CD4-positive, alpha-beta T cell treated with Interleukin-4 for 1 hour (primary cell): ENCODE results near the gene PKP1.

Experiments
- DNase-seq, 2 donors: peaks; one replicate each; pipeline ENCODE4 v3.0.0-alpha.2; 2020 to 2022

The PKP1 gene

DNA sequence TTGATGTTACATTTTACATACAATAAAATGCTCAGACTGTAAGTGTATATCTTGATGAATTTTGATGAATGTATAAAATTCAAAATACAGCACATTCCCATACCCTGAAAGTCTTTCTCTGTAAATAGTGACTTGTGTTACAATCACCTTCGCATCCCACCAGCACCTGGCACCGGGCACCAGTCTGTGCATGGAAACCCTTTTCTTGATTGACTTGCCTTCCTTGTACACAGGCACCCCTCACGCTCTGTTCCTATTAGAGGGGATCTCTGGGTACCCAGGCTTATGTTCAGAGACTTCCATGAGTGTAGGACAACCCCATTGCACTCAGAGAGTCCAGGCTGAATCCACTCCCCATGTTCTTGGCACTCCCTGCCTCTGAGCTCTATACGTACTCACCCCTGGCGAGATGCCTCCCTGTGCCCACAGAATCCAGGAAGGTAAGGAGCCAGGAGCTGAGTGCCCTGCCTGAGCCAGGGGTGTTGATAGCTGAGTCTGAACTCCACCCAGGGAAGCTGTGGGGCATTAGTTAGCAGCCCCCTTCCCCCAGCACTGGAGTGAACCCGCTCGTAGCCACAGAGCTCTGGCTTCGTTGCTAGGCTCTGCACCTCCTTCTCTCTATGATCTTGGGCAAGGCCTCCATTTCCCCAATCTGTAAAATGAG is 22.5 kb upstream of the PKP1 start:
- no peak for DNase-seq

DNA sequence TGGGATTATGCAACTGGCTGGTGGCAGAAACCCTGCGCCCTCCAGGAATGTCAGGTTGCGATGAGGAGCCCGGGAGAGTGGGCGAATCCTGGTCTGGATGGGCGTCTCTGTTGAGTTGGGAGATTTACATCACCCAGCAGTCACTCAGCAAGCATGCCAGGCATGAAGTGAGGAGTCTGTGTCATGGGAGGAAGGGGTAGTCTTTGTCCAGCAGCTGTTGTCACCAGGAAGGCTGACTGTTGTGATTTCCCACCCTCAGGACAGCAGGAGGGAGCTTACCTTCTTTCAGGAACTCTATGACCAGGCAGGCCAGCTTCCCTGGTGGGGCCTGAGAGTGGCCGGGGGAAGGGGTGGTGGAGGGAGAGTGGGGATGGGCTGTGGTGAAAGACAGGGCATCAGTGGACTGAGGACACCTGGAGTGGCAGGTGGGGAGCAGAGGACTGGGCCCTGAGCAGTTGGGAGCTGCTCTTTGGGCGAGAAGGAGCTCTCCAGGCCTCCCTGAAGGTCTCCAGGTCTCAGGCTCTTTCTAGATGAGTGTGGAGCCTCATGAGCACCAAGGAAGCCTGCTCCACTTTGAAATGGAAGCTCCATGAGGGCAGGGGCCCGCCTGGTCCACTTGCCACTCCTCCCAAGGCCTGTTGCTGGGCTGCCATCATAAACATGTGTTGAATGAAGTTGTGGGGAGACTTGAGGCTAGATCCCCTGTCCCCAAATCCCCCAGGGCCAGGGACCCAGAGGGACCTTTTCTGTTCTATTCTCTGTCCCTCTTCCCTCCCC is 21.3 kb upstream of the PKP1 start:
- DNase-seq = no peak

DNA sequence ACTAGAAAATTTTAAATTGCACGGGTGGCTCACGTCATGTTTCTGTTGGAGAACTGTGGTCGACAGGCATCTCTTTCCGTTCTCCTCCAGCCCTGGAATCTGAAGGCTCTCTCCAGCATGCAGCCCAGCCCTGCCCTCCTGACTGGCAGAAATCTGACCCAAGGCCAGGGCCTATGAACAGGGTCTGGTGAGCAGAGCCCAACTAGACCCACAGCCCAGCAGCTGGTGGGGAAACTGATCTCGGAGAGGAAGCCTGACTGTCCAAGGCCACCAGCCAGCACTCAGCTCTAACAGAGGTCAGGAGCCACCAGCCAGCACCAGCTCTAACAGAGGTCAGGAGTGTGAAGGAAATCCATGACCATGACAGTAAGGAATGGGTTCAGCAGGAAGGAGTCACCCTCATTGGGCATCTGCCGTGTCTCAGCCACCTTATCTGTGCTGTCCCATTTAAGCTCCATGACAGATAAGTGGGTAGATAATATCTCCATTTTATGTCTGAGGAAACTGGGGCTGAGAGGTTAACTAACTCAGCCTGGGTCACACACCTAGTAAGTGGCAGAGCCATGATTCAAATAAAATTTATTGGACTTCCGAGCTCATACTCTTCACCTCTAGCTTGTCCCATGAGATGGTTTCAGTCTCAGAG is 20.2 kb upstream of the PKP1 start:
- no peak for DNase-seq

DNA sequence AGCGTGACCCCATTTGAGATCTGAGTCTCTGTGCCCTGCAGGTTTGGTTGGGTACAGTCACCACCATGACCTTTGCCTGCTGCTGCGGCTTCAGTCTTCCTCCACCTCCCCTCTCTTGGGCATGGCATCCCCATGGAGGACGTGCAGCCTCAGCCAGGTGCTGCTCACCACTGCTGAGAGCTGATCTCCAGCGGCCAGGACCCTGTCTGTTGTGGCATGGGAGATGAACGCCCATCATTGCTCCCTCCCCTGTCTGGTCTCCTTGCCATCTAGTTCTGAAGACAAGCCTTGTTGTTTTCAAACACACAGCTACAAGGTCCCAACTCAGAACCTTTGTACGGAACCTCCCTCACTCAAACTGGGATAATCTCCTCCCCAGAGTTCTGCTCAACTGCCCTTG is 19.2 kb upstream of the PKP1 start:
- DNase-seq = no peak

DNA sequence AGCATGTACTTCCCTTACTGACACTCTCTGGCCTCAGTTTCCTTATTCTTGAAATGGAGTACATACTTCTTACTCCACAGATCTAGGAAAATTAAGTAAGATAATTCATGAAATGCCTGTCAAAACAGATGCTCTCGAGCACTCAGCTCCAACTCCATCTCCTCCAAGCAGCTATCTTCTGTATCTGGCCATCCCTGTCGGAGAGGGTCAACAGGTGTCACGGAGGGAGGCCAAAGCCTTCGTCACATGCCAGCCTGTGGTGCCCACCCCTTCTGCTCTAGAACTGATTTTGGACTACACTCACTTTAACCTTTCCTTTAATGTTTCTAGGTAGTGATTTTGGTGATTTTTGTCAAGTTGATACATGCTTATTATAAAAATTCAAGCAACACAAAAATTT is 18.8 kb upstream of the PKP1 start:
- no peak for DNase-seq

DNA sequence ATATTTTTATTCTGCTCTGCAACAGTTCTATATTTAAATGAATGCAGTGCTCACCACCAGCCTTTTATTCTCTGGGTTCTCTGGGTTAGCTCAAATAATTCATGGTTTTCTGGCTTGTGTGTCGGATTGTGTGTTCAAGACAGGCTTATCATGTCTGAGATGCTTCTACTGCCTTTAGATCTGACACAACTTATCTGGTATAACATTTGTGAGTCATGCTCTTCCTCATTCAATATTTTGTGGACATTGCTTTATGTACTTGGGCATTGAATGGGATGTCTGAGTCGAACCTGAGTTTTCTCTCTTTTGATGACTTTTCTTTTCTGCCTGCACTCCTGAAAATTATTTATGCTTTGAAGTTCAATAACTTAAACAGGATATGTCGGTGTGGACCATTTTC is 17.6 kb upstream of the PKP1 start:
- DNase-seq = no peak

DNA sequence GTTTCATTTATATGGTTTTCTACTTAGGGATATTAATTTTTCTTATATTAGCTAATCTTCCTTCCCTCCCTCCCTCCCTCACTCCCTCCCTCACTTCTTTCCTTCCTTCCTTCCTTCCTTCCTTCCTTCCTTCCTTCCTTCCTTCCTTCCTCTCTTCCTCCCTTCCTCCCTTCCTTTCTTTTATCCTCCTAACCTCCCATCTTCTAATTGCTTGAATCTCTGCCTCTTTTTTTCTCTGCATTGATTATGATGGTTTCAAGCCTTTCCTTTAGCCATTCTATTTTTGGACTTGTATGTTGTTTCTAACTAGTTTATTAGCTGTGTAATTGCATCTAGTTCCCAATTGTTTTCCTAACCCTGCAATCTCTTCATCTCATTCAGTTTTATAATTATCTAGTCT is 17.0 kb upstream of the PKP1 start:
- DNase-seq = no peak

GRCh38 chr1:201266774-201267173 is 16.5 kb upstream of the PKP1 start:
- no peak for DNase-seq

- DNase-seq = no peak
Measured at GRCh38 chr1:201267481-201268229, 15.7 kb upstream of the PKP1 start.

GRCh38 chr1:201268604-201269151 is 14.6 kb upstream of the PKP1 start:
- DNase-seq = no peak

- no peak for DNase-seq
Measured at GRCh38 chr1:201269281-201269680, 14.0 kb upstream of the PKP1 start.

- no peak for DNase-seq
Measured at GRCh38 chr1:201269900-201270410, 13.4 kb upstream of the PKP1 start.

GRCh38 chr1:201270616-201271390 is 12.5 kb upstream of the PKP1 start:
- DNase-seq = no peak

DNA sequence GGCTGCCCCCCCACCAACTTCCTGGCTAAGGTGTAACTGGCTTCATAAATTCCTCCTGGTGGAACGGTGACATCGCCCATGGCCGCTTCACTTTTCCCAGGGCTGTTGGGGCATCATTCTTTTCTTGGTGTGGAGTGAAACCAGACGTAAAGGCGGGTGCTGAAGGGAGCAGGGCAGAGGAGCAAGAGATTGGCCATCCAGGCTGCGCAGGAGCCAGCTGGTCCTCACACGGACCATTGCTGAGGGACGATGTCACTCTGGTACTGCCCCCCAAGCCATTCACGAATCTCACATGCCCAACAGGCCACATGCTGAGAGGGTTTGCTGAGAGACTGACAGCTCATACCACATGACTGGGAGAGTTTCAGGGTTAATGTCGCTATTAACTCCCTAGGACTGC is 10.5 kb upstream of the PKP1 start:
- no peak for DNase-seq

- no peak for DNase-seq
Measured at GRCh38 chr1:201274616-201275252, 8.6 kb upstream of the PKP1 start.

DNA sequence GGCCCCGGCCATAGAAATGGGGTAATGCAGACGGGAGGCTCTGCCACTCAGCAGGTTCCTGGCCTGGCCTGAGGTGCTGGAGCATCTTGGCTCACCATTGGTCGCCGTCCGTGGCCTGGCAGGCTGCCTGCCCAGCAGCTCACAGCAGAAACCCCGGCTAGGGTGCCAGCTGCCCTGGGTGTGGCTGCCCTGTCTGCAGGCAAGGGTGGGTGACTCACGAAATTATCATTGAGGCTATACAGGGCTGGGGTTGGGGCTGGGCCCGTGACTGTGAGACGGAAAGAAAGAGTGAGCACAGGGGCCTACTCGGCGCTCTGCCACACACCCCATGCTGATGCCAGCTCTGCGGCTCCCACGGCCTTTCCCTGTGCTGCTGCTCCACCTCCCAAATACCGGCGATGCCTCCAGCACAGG is 8.0 kb upstream of the PKP1 start:
- no peak for DNase-seq

DNA sequence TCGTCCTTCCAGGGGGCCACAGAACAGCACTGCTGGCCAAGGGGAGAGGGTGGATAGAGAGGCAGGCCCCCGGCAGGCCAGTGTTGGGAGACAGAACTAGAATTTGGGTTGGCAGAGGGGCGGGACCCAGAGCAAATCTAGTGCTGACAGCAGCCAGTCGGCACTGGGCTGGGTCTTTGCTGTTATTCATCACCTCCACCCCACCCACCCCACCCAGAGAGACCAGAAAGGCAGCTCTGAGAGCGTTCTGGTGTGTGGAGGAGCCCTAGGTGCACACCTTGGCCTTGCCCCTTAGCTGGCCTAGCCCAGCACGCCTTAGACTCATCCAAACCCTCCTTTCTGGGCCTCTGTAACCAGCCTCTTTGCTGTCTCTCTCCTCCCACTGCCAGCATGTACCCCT is 6.4 kb upstream of the PKP1 start:
- no peak for DNase-seq

GRCh38 chr1:201277441-201277840 is 5.9 kb upstream of the PKP1 start:
- no peak for DNase-seq

- DNase-seq = no peak
Measured at GRCh38 chr1:201279313-201279712, 4.0 kb upstream of the PKP1 start.

- DNase-seq = no peak
Measured at GRCh38 chr1:201280884-201281283, 2.4 kb upstream of the PKP1 start.

GRCh38 chr1:201281573-201281972 is 1.7 kb upstream of the PKP1 start:
- no peak for DNase-seq

DNA sequence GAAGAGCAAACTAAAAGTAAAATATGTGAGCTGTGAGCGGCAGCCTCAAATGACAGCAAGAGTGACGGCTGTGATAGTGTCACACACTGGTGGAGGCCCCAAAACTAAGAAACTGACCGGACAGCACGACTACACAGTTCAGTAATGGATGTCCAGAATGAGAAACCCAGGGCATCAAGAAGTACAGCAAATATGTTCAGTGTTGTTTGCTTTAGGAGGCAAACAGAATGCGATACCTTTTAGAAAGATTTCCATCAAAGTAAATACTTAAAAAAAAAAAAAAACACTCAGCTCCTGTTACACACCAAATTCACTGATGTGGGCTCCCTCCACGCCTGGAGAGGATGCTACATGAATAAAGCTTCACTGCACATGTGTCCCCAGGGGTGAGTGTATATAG is 1.1 kb upstream of the PKP1 start:
- no peak for DNase-seq
